Psoas muscle (tissue), 8 donors: ENCODE measurements around the gene PAM. TPM values are rescaled to one million over a fixed set of nuclear protein-coding genes. Genes with fewer than 3 reads are reported as not detected.

ENCODE experiments used
- ATAC-seq, 4 donors: fragments of 200-7000 bp; cut with Tn5 transposase; one replicate each; pipeline ENCODE4 v1.9.1; 2020; ENCODE audit warnings: moderate library complexity in 3 of 4, mild to moderate bottlenecking in 2 of 4
- DNase-seq, 2 donors: peaks; one replicate each; pipeline ENCODE4 v3.0.0-alpha.2; 2020
- H3K27ac ChIP-seq: fragments of 200-600 bp; one replicate; pipeline ENCODE4 v1.8.0; 2022
- H3K27me3 ChIP-seq, 3 donors: fragments of 200-600 bp in 1 of 3; one replicate each; pipeline versions ENCODE4 v1.6.1 to v1.8.0; 2013 to 2022; ENCODE audit warnings: low read length in 2 of 3, mild to moderate bottlenecking in 2 of 3, moderate library complexity in 1 of 3; ENCODE audit not compliant: insufficient read depth in 3 of 3
- H3K36me3 ChIP-seq, 2 donors: fragments of 200-600 bp in 1 of 2; one replicate each; pipeline versions ENCODE4 v1.6.1 to v1.8.0; 2013 to 2022; ENCODE audit warnings: low read depth in 1 of 2, mild to moderate bottlenecking in 1 of 2, moderate library complexity in 1 of 2; ENCODE audit not compliant: insufficient read depth in 1 of 2
- H3K4me1 ChIP-seq: fragments of 200-600 bp; one replicate; pipeline ENCODE4 v1.8.0; 2022
- H3K4me3 ChIP-seq: fragments of 200-600 bp; one replicate; pipeline ENCODE4 v1.8.0; 2022; ENCODE audit warnings: mild to moderate bottlenecking
- H3K9me3 ChIP-seq: fragments of 200-600 bp; one replicate; pipeline ENCODE4 v1.8.0; 2022
- CTCF ChIP-seq: fragments of 200-600 bp; IDR thresholded peaks from one replicate; pipeline ENCODE4 v1.8.0; 2022; ENCODE audit warnings: antibody characterized with exemption
- WGBS, 3 donors: extraction: QIAGEN DNeasy Blood & Tissue Kit; methylation state at CpG; one replicate each; pipeline versions ENCODE4 v1.1.6 to v1.1.7; 2013; 5-methylcytosine and 5-hydroxymethylcytosine counted together
- intact Hi-C, 2 donors: fragments of 100-400 bp; cut with DNase I; formaldehyde crosslinking; loops; one replicate each; pipeline versions ENCODE4 v1.11.0 to v1.14.2; 2022
- long read RNA-seq, 2 donors: library from polyadenylated mRNA; unstranded; transcript quantifications; one replicate each; pipeline ENCODE4 v2.0.0, GENCODE V29; 2021
- polyA plus RNA-seq, 3 donors: library from polyadenylated mRNA; stranded (reverse); fragments of 200-250 nt; gene quantifications; one replicate each; pipeline ENCODE4 v1.2.3, GENCODE V29; 2013
- total RNA-seq, 4 donors: library from RNA; stranded (reverse); fragmentation: NEBNext Ultra II Directional in 2 of 4; extraction: Animal tissue kit (Norgen Biotek cat#: 25700) in 2 of 4; gene quantifications; one replicate each; pipeline versions ENCODE4 v1.2.1 to v1.2.4, GENCODE V29; 2021 to 2023
- donor health status: healthy with polysubstance abuse.
- donor health status: DM: no; HTN: no; CAD: no; lungs with moderate emphysema.
- donor health status: Bipolar disorder and iron deficiency.
- donor health status: healthy.
- donor health status: DM: yes; HTN: yes; CAD: no.
- donor health status: DM: no; HTN: no; CAD: no.
- donor health status: DM: no; HTN: no; CAD: no.
- donor health status: DM: yes; HTN: yes; CAD: no.

The PAM gene
- total RNA-seq (100 to 1,000 TPM in 3 of 4 donors, 10 to 100 TPM in 1; 99.1 to 279 (median 191) TPM), polyA plus RNA-seq (100 to 1,000 TPM in 2 of 3 donors, 10 to 100 TPM in 1; 29.5 to 193 (median 139) TPM)
- long read RNA-seq, donor 1, full-length matches to known transcripts = 105 of 238 reads
- long read RNA-seq, donor 1, partial matches to known transcripts = 36 of 238 reads
- long read RNA-seq, donor 1, other reads (novel, unspliced or antisense) = 97 of 238 reads
- long read RNA-seq, donor 2, full-length matches to known transcripts = 26 of 145 reads
- long read RNA-seq, donor 2, partial matches to known transcripts = 38 of 145 reads
- long read RNA-seq, donor 2, other reads (novel, unspliced or antisense) = 81 of 145 reads

- no peaks in the 10 kb centered on the region for H3K27me3 ChIP-seq
- intact Hi-C loops = loop anchor here in 1 of 2 donors (10.0 kb wide), 2 partner anchors 110 to 360 kb away; no protein-coding TSS in a partner anchor
- TF ChIP-seq CTCF = no peak
- ATAC-seq (peak; percentile 87 to 91 (median 88)), DNase-seq (peak; percentile 82 to 90)
- 0 to 1% (median 0%) methylated on average over 30 to 65 of the region's 65 CpGs for WGBS, 3 donors
- no peaks in the 10 kb centered on the region for H3K9me3 ChIP-seq
- H3K27ac ChIP-seq = peak within 1 kb of the TSS; percentile 97
- H3K4me3 ChIP-seq = peak within 1 kb of the TSS; percentile 94
- peaks cover 31% of the 10 kb centered on the region for H3K4me1 ChIP-seq
- no peaks in the 10 kb centered on the region for H3K36me3 ChIP-seq
Observed at GRCh38 chr5:102754767-102755431, at the start of gene PAM. Gene PAM (plus strand): TSS chr5:102755305. CDS start chr5:102866196, 110,891 bp downstream.

GRCh38 chr5:102711525-102712385 is 43.4 kb upstream of the PAM start:
- H3K4me1 ChIP-seq = no peaks in the 10 kb centered on the region
- H3K9me3 ChIP-seq = no peaks in the 10 kb centered on the region
- intact Hi-C loops = no loop called here
- no peak for TF ChIP-seq CTCF
- no peaks in the 10 kb centered on the region for H3K36me3 ChIP-seq
- 79 to 81% (median 81%) methylated on average over 8 of the region's 8 CpGs for WGBS, 3 donors
- no peak overlapping the region for H3K27ac ChIP-seq
- H3K4me3 ChIP-seq = no peak overlapping the region
- ATAC-seq = no peak
- no peak for DNase-seq
- H3K27me3 ChIP-seq = peaks cover 0 to 4% (median 0%) of the 10 kb centered on the region in 3 donors

- DNase-seq (no peak), ATAC-seq (no peak)
- Histone ChIP-seq H3K27me3 (peaks cover 0 to 4% (median 0%) of the 10 kb centered on the region in 3 donors), H3K9me3 (no peaks in the 10 kb centered on the region), H3K4me3 (no peak overlapping the region), H3K27ac (no peak overlapping the region), H3K36me3 (no peaks in the 10 kb centered on the region), H3K4me1 (no peaks in the 10 kb centered on the region)
- WGBS, 3 donors = 62 to 73% (median 65%) methylated on average over 2 of the region's 2 CpGs
- TF ChIP-seq CTCF = no peak
- intact Hi-C loops = no loop called here
Observed at GRCh38 chr5:102713278-102713677, 41.8 kb upstream of the PAM start.

- Histone ChIP-seq H3K4me1 (no peaks in the 10 kb centered on the region), H3K36me3 (no peaks in the 10 kb centered on the region), H3K9me3 (no peaks in the 10 kb centered on the region), H3K27ac (no peak overlapping the region), H3K27me3 (peaks cover 0 to 4% (median 0%) of the 10 kb centered on the region in 3 donors), H3K4me3 (no peak overlapping the region)
- ATAC-seq (no peak), DNase-seq (no peak)
- intact Hi-C loops = no loop called here
- WGBS, 3 donors = 53 to 67% (median 58%) methylated on average over 6 of the region's 6 CpGs
- no peak for TF ChIP-seq CTCF
Observed at GRCh38 chr5:102713682-102714231, 41.3 kb upstream of the PAM start.
